GM19324 (cell line): ENCODE results near the gene CD248.

Source experiments
- ATAC-seq: cut with Tn5 transposase; IDR thresholded peaks from one replicate; pipeline ENCODE4 v1.9.1; 2021; ENCODE audit warnings: mild to moderate bottlenecking, moderate library complexity; ENCODE audit not compliant: unreplicated experiment, low FRiP score

Gene CD248

GRCh38 chr11:66341502-66342126, 24.8 kb upstream of the CD248 start:
- ATAC-seq, result no peak

DNA sequence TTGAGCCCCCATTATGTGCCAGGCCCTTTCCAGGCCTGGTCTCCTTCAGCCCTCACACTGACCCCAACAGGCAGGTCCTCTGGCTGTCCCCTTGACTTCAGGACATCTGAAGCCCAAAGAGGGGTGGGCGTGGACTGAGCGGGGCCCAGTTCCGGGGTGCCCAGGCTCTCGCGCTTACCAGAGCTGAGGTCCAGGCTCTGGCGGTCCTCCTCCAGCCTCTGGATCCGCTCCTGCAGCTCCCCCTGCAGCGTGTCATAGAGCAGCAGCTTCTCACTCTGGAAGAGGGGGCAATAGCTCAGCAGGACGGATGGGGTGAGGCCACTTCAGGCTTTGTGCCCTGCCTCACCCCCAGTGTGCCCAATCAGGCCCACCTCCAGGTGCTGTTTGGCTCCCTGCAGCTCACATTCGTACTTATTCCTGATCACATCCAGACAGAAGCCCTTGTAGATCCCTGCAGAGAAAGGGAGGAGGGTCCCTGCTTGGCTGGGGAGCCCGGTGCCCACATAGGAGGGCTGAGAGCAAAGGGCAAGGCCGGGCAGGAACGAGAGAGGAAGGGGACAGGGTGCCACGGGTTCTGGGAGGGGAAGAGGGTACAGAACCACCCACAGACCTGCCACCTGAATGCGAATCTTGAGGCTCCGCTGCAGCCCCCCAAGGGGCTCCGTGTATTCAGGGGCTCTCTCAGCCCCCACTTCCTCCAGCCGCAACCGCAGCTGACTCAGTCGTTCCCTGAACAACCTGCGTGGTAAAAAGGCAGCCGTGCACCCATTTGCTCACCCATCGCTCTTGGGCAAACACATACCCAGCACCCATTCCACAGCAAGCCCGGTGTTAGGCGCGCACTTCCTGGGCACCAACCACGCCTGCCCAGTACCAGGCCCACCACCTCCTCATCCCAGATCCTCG, 24.0 kb upstream of the CD248 start:
- ATAC-seq, result no peak

- no peak for ATAC-seq
These were observed 23.0 kb upstream of the CD248 start for GRCh38 chr11:66339686-66340483.

GRCh38 chr11:66339162-66339675, 22.4 kb upstream of the CD248 start:
- no peak for ATAC-seq

DNA sequence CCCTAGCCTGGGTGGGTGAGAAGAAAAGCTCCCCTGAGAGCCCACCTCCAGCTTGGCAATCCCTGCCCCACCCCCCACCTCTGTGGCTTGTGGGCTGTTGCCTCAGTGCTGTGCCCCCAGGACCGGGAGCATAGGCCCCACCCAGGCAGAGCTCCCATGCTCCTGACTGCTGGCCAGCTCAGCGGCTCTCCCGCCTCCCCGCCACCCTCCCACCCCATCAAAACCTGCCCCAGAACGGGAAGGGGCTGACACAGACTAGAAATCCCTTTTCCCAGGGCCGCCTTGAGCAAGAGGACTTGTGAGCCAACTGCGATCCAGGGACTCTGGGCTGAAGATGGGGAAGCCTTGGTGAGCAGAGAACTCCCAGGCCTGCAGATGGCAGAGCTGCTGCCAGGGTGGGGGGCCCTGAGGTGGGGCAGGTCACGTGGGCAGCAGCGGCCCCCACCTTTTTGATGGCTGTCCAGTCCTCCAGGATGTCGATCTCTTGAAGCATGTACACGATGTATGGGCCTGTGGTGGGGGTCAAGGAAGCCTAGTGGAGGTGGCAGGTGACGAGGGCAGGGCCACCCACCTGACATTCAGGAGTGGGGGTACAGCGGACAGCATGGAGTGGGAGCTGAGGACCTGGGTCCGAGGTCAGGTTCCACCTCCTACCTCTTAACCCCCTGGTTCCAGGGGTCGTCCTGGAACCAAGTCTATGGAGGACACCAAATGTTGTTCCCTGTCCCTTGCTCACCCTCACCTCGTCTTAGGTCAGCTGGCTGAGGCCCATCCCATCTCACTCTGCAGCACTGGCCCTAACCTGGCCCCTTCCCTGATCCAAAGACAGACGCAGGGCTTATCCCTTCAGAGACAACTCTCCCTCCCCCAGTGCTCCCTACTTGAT, 21.7 kb upstream of the CD248 start:
- no peak for ATAC-seq

GRCh38 chr11:66337103-66337899, 20.5 kb upstream of the CD248 start:
- ATAC-seq, result no peak

GRCh38 chr11:66336234-66337102, 19.6 kb upstream of the CD248 start, which contains the start of gene RIN1:
Gene RIN1, minus strand, starts transcription at chr11:66336434. Its CDS starts 32 bp downstream, at chr11:66336402.
- ATAC-seq, result peak; percentile 35

GRCh38 chr11:66335531-66336233, 18.8 kb upstream of the CD248 start:
- no peak for ATAC-seq

- ATAC-seq, result no peak
These were observed 18.0 kb upstream of the CD248 start for GRCh38 chr11:66334605-66335442.

- ATAC-seq, result no peak
These were observed 17.2 kb upstream of the CD248 start for GRCh38 chr11:66333896-66334604.

- no peak for ATAC-seq
These were observed 16.5 kb upstream of the CD248 start for GRCh38 chr11:66333220-66333877.

GRCh38 chr11:66332371-66333219, 15.8 kb upstream of the CD248 start:
- ATAC-seq, result no peak

DNA sequence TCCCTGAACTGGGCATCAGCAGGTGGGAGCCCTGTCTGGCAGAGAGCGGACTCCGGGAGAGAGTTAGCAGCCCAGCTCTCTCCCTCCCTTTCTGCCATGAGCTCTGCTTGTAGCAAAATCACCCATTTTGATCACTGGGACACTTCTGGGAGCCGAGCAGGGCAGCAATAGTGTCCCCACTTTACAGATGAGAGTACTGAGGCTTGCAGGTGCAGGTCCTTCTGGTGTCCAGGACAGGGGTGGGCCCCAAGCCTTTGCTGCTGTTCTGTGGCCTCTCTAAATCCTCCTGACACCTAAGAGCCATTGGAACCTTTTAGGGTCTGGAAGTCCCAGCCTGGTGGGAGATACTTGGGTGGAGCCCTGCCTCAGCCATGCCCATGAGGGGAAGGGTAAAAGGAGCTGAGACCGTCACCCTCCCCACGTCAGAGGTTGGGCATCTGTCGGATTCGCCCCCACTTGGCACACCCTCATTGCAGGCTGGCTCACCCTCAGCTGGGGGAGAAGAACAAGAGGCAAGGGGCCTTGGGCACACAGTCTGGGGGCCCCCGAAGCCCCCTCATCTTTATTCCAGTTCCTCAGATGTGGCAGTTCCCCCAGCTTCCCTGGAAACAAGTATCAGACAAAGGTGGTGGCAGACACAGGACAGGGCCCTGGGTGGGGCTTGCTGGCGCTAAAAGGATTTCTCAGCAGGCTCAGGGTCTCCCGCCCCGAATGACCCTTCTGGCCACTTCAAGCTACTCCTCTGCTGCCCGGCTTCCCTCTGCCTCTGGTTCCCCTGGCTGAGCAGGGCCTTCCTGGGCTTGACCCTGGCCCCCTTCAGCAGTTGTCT, 14.9 kb upstream of the CD248 start:
- ATAC-seq, result no peak

DNA sequence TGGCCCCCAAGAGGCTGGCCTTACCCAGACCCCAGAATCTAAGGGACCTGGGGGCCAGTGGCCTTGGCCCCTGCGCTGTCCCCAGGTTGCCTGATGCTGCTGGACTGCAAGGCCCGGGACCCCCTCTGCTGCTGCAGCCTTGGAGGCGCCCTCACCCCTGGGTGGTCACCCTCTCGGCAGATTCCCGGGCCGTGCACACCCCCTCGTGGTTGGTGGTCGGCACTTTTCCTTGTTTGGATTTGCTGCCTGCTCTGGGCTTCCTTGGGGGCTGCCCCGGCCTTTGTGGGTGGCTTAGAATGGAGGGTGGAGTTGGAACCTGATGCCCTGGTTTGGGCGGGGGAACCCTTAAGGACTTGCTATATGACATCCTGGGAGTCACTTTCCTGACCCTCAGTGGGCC, 14.1 kb upstream of the CD248 start:
- ATAC-seq, result no peak
